Smooth muscle cell (in vitro differentiated cells): ENCODE data around the gene HNRNPAB. TPM values are rescaled to one million over a fixed set of nuclear protein-coding genes. Genes with fewer than 3 reads are reported as not detected.
A peak's percentile ranks its signal among the peaks of the same experiment; 100 is the strongest.

Experiments
- DNase-seq: peaks from one replicate; lab custom pipeline; 2025; ENCODE audit not compliant: unreplicated experiment; lab: John Stamatoyannopoulos, UW
- H2AFZ ChIP-seq: fragments of 200-600 bp; sonication (generic); 2 replicates; pipeline ENCODE4 v1.6.0; 2016; ENCODE audit warnings: antibody characterized with exemption, low read depth, mild to moderate bottlenecking
- H3F3A ChIP-seq: fragments of 200-600 bp; sonication (generic); 2 replicates; pipeline ENCODE4 v1.6.0; 2017; ENCODE audit warnings: antibody characterized with exemption, low read depth
- H3K27ac ChIP-seq: fragments of 200-600 bp; sonication (generic); 2 replicates; pipeline ENCODE4 v1.5.1; 2016; ENCODE audit warnings: low read depth, mild to moderate bottlenecking
- H3K27me3 ChIP-seq: fragments of 200-600 bp; sonication (generic); 2 replicates; pipeline ENCODE4 v1.6.1; 2016; ENCODE audit warnings: low read depth, mild to moderate bottlenecking
- H3K36me3 ChIP-seq: fragments of 200-600 bp; sonication (generic); 2 replicates; pipeline ENCODE4 v1.5.1; 2016; ENCODE audit warnings: low read depth
- H3K4me1 ChIP-seq: fragments of 200-600 bp; sonication (generic); 2 replicates; pipeline ENCODE4 v1.5.1; 2016; ENCODE audit warnings: low read depth
- H3K4me2 ChIP-seq: fragments of 200-600 bp; sonication (generic); 2 replicates; pipeline ENCODE4 v1.6.0; 2016; ENCODE audit warnings: mild to moderate bottlenecking
- H3K4me3 ChIP-seq: fragments of 200-600 bp; sonication (generic); 2 replicates; pipeline ENCODE4 v1.5.1; 2016; ENCODE audit warnings: mild to moderate bottlenecking
- H3K79me2 ChIP-seq: fragments of 200-600 bp; sonication (generic); 2 replicates; pipeline ENCODE4 v1.6.0; 2016; ENCODE audit warnings: low read depth, mild to moderate bottlenecking
- H3K9ac ChIP-seq: fragments of 200-600 bp; sonication (generic); 2 replicates; pipeline ENCODE4 v1.6.0; 2016; ENCODE audit warnings: low read depth
- H3K9me3 ChIP-seq: fragments of 200-600 bp; sonication (generic); replicated peaks from 2 replicates; pipeline ENCODE4 v1.5.1; 2016; ENCODE audit warnings: low read depth
- H4K20me1 ChIP-seq: fragments of 200-600 bp; sonication (generic); 2 replicates; pipeline ENCODE4 v1.6.0; 2016; ENCODE audit warnings: low read depth
- CTCF ChIP-seq: fragments of 200-600 bp; sonication (generic); IDR thresholded peaks from 2 replicates; pipeline ENCODE4 v1.5.1; 2017; ENCODE audit warnings: borderline replicate concordance, mild to moderate bottlenecking, antibody characterized with exemption; ENCODE audit not compliant: insufficient read depth, poor library complexity, severe bottlenecking
- WGBS: methylation state at CpG from one replicate; pipeline ENCODE4 v1.1.7; 2016; ENCODE audit warnings: low lambda C conversion rate; 5-methylcytosine and 5-hydroxymethylcytosine counted together
- polyA plus RNA-seq: library from polyadenylated mRNA; unstranded; fragments of >200 nt; fragmentation: Nextera tagmentation; extraction: Ambion mirVana; gene quantifications from 2 replicates; pipeline ENCODE4 v1.2.1, GENCODE V29; 2016
- total RNA-seq: library from RNA; depleted of rRNA; stranded (reverse); fragments of >200 nt; gene quantifications from 2 replicates; pipeline ENCODE4 v1.2.3, GENCODE V29; 2014

HNRNPAB gene
- total and polyA plus RNA-seq, 2 experiments from 2014 or later: 79.3 to 170 TPM

GRCh38 chr5:178209334-178210072 lies 5.2 kb downstream of the HNRNPAB start:
- no peak overlapping the region for H3K9ac ChIP-seq
- H3K4me2 ChIP-seq: no peak overlapping the region
- no peak overlapping the region for H2AFZ ChIP-seq
- H4K20me1 ChIP-seq: peaks cover 94% of the 10 kb centered on the region
- 99% methylated on average over 8 of the region's 8 CpGs for WGBS
- peak overlapping the region; percentile 15 for H3K27ac ChIP-seq
- no peaks in the 10 kb centered on the region for H3K9me3 ChIP-seq
- H3K4me3 ChIP-seq: no peak overlapping the region
- no peaks in the 10 kb centered on the region for H3K27me3 ChIP-seq
- peaks cover 11% of the 10 kb centered on the region for H3K4me1 ChIP-seq
- H3K36me3 ChIP-seq: peaks cover 3% of the 10 kb centered on the region
- H3F3A ChIP-seq: peaks cover 49% of the 10 kb centered on the region
- peaks cover 50% of the 10 kb centered on the region for H3K79me2 ChIP-seq
- DNase-seq: no peak
- TF ChIP-seq CTCF: no peak

- Histone ChIP-seq H3K27me3 (no peaks in the 10 kb centered on the region), H2AFZ (no peak overlapping the region), H3K79me2 (peaks cover 44% of the 10 kb centered on the region), H3K4me2 (no peak overlapping the region), H3K9me3 (no peaks in the 10 kb centered on the region), H3K27ac (no peak overlapping the region), H3K4me1 (peaks cover 11% of the 10 kb centered on the region), H3K9ac (no peak overlapping the region), H3K4me3 (no peak overlapping the region), H4K20me1 (peaks cover 100% of the 10 kb centered on the region), H3F3A (peaks cover 49% of the 10 kb centered on the region), H3K36me3 (peaks cover 3% of the 10 kb centered on the region)
- DNase-seq: no peak
- WGBS: 98% methylated on average over 18 of the region's 18 CpGs
- TF ChIP-seq CTCF: no peak
These were observed 5.8 kb downstream of the HNRNPAB start for GRCh38 chr5:178210073-178210535.

GRCh38 chr5:178210686-178211085 lies 6.4 kb downstream of the HNRNPAB start:
- Histone ChIP-seq H3K4me2 (no peak overlapping the region), H3K36me3 (peaks cover 3% of the 10 kb centered on the region), H3K4me1 (peaks cover 11% of the 10 kb centered on the region), H3K4me3 (no peak overlapping the region), H3F3A (peaks cover 45% of the 10 kb centered on the region), H3K27ac (no peak overlapping the region), H3K9me3 (no peaks in the 10 kb centered on the region), H3K27me3 (no peaks in the 10 kb centered on the region), H4K20me1 (peaks cover 99% of the 10 kb centered on the region), H2AFZ (no peak overlapping the region), H3K79me2 (peaks cover 38% of the 10 kb centered on the region), H3K9ac (no peak overlapping the region)
- TF ChIP-seq CTCF: no peak
- DNase-seq: no peak
- over 99% methylated on average over 5 of the region's 5 CpGs for WGBS
